ENCODE measurements around the gene SMYD3. TPM values are rescaled to one million over a fixed set of nuclear protein-coding genes. Genes with fewer than 3 reads are reported as not detected.
A peak's percentile ranks its signal among the peaks of the same experiment; 100 is the strongest.

The SMYD3 gene
- total and polyA plus RNA-seq, 9 of the 15 experiments (the other 6 are each of a cell fraction or from before 2014, with no cell fraction given): 128 to 440 (median 197) TPM

DNA sequence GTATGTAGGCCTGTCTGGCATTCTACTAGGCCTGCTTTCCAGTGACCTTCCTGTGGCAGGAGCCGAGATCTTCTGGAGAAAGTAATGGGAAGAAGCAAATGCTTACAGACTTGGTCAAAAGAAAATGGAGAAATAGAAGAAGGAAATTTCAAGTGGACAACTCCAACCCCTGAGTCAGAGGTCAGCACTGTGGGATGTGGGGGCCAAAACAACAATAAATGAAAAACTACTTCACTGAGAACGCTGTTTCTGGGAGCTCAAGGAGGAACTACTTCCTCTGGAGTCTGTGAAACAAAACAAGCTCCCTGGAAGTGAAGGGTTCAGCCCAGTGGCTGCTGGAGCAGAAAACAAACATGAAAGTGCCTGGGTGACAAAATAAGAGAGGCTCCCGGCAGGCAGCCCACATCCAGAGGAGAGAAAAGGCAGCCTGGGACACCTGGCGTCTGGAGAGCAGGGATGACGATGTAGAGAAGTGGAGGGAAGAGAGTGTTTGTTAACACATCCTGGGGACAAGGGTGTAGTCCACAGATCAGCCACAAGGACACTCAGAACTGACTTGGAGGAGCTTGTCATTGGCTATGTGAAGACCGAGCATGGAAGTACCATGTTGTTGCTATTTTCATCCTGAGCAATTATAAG is 355.2 kb downstream of the SMYD3 start (continued):
- TF ChIP-seq, protein P1, sequence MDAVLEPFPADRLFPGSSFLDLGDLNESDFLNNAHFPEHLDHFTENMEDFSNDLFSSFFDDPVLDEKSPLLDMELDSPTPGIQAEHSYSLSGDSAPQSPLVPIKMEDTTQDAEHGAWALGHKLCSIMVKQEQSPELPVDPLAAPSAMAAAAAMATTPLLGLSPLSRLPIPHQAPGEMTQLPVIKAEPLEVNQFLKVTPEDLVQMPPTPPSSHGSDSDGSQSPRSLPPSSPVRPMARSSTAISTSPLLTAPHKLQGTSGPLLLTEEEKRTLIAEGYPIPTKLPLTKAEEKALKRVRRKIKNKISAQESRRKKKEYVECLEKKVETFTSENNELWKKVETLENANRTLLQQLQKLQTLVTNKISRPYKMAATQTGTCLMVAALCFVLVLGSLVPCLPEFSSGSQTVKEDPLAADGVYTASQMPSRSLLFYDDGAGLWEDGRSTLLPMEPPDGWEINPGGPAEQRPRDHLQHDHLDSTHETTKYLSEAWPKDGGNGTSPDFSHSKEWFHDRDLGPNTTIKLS (IDR thresholded peaks at IDR 0.05; ENCODE audit: borderline replicate concordance, low read depth): no peak
- peak in 1 of 2 experiments; percentile 46; a peak in 2 of 4 replicates for TF ChIP-seq RAD21 (CRISPR knock-in tag; conservative IDR thresholded peaks at IDR 0.05 in 1 of 2, IDR thresholded peaks at IDR 0.05 in 1 of 2)
- no peak for TF ChIP-seq NBN (IDR thresholded peaks at IDR 0.05; ENCODE audit: low read depth)
- peak; percentile 41; the same call in 1 of the 2 replicates for TF ChIP-seq CTBP1 (IDR thresholded peaks at IDR 0.05; ENCODE audit: borderline replicate concordance)
- TF ChIP-seq ZNF77 (CRISPR knock-in tag; IDR thresholded peaks at IDR 0.05): no peak
- TF ChIP-seq SRSF1 (IDR thresholded peaks at IDR 0.05; ENCODE audit: low read depth, low read length): no peak
- TF ChIP-seq BMI1 (IDR thresholded peaks at IDR 0.05; ENCODE audit: low read length): no peak
- TF ChIP-seq GABPB1 (CRISPR knock-in tag; IDR thresholded peaks at IDR 0.05): no peak; the same call in 1 of the 2 replicates
- TF ChIP-seq NR4A1 (CRISPR knock-in tag; IDR thresholded peaks at IDR 0.05): peak; percentile 11; the same call in 1 of the 2 replicates
- TF ChIP-seq NR4A1 (tag; IDR thresholded peaks at IDR 0.05): no peak
- peak in 1 of 2 experiments; percentile 68; a peak in 1 of 3 replicates for TF ChIP-seq CBX3 (IDR thresholded peaks at IDR 0.05; ENCODE audit: borderline replicate concordance in 1 of 2, low read length in 2 of 2)
- TF ChIP-seq C11orf30 (IDR thresholded peaks at IDR 0.05; ENCODE audit: low read depth): no peak
- peak; percentile 39; the same call in 1 of the 2 replicates for TF ChIP-seq GTF2A2 (tag; IDR thresholded peaks at IDR 0.05)
- no peak for TF ChIP-seq PTTG1 (tag; IDR thresholded peaks at IDR 0.05; ENCODE audit: low read depth)
- TF ChIP-seq, protein P2, sequence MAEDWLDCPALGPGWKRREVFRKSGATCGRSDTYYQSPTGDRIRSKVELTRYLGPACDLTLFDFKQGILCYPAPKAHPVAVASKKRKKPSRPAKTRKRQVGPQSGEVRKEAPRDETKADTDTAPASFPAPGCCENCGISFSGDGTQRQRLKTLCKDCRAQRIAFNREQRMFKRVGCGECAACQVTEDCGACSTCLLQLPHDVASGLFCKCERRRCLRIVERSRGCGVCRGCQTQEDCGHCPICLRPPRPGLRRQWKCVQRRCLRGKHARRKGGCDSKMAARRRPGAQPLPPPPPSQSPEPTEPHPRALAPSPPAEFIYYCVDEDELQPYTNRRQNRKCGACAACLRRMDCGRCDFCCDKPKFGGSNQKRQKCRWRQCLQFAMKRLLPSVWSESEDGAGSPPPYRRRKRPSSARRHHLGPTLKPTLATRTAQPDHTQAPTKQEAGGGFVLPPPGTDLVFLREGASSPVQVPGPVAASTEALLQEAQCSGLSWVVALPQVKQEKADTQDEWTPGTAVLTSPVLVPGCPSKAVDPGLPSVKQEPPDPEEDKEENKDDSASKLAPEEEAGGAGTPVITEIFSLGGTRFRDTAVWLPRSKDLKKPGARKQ (CRISPR knock-in tag; IDR thresholded peaks at IDR 0.05): no peak
- TF ChIP-seq ESRRA (IDR thresholded peaks at IDR 0.05; ENCODE audit: borderline replicate concordance, low read depth): no peak
- TF ChIP-seq ELF1 (tag; IDR thresholded peaks at IDR 0.05): no peak
- TF ChIP-seq, protein P3, sequence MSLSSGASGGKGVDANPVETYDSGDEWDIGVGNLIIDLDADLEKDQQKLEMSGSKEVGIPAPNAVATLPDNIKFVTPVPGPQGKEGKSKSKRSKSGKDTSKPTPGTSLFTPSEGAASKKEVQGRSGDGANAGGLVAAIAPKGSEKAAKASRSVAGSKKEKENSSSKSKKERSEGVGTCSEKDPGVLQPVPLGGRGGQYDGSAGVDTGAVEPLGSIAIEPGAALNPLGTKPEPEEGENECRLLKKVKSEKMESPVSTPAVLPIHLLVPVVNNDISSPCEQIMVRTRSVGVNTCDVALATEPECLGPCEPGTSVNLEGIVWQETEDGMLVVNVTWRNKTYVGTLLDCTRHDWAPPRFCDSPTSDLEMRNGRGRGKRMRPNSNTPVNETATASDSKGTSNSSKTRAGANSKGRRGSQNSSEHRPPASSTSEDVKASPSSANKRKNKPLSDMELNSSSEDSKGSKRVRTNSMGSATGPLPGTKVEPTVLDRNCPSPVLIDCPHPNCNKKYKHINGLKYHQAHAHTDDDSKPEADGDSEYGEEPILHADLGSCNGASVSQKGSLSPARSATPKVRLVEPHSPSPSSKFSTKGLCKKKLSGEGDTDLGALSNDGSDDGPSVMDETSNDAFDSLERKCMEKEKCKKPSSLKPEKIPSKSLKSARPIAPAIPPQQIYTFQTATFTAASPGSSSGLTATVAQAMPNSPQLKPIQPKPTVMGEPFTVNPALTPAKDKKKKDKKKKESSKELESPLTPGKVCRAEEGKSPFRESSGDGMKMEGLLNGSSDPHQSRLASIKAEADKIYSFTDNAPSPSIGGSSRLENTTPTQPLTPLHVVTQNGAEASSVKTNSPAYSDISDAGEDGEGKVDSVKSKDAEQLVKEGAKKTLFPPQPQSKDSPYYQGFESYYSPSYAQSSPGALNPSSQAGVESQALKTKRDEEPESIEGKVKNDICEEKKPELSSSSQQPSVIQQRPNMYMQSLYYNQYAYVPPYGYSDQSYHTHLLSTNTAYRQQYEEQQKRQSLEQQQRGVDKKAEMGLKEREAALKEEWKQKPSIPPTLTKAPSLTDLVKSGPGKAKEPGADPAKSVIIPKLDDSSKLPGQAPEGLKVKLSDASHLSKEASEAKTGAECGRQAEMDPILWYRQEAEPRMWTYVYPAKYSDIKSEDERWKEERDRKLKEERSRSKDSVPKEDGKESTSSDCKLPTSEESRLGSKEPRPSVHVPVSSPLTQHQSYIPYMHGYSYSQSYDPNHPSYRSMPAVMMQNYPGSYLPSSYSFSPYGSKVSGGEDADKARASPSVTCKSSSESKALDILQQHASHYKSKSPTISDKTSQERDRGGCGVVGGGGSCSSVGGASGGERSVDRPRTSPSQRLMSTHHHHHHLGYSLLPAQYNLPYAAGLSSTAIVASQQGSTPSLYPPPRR (CRISPR knock-in tag; IDR thresholded peaks at IDR 0.05; ENCODE audit: borderline replicate concordance): no peak
- TF ChIP-seq HMG20B (CRISPR knock-in tag; IDR thresholded peaks at IDR 0.05): no peak
- TF ChIP-seq POU5F1 (IDR thresholded peaks at IDR 0.05; ENCODE audit: borderline replicate concordance, low read depth, low read length, partially characterized antibody): no peak
- no peak for TF ChIP-seq CREBBP (IDR thresholded peaks at IDR 0.05; ENCODE audit: low read depth, low read length)

Data from K562 (cell line).